Transverse colon (tissue), 4 donors: ENCODE measurements around the gene GMDS. TPM values are rescaled to one million over a fixed set of nuclear protein-coding genes. Genes with fewer than 3 reads are reported as not detected.

Experiments
- DNase-seq: peaks from one replicate; pipeline ENCODE4 v3.0.0-alpha.2; 2019
- H3K27ac ChIP-seq, 4 donors: fragments of 200-600 bp; sonication (generic); 2 replicates each; pipeline ENCODE4 v1.5.1; 2016 to 2018; ENCODE audit warnings: inconsistent platforms in 4 of 4
- H3K27me3 ChIP-seq: fragments of 200-600 bp; sonication (generic); 2 replicates; pipeline ENCODE4 v1.5.1; 2017; ENCODE audit warnings: inconsistent platforms
- H3K36me3 ChIP-seq, 4 donors: fragments of 200-600 bp; sonication (generic); 2 replicates each; pipeline ENCODE4 v1.5.1; 2017 to 2019; ENCODE audit warnings: inconsistent platforms in 4 of 4
- H3K4me1 ChIP-seq, 4 donors: fragments of 200-600 bp; sonication (generic); 2 replicates each; pipeline ENCODE4 v1.5.1; 2017 to 2020; ENCODE audit warnings: inconsistent platforms in 4 of 4
- H3K4me3 ChIP-seq, 4 donors: fragments of 200-600 bp; sonication (generic); 1 replicate in 1 of 4; 2 replicates in 3 of 4; pipeline versions ENCODE4 v1.5.1 to v1.6.1; 2017 to 2019; ENCODE audit warnings: inconsistent platforms in 4 of 4
- H3K9me3 ChIP-seq, 2 donors: fragments of 200-600 bp; sonication (generic); 2 replicates each; pipeline ENCODE4 v1.5.1; 2017 to 2019; ENCODE audit warnings: inconsistent platforms in 2 of 2
- CTCF ChIP-seq, 5 experiments: fragments of 200-600 bp in 3 of 5; fragments of 450-650 bp in 2 of 5; sonication (generic) in 3 of 5; IDR thresholded peaks; 1 replicate in 2 of 5; 2 replicates in 3 of 5; pipeline ENCODE4 v1.5.1; 2016 to 2017; ENCODE audit warnings: antibody characterized with exemption in 5 of 5, inconsistent platforms in 3 of 5, mild to moderate bottlenecking in 2 of 5, moderate library complexity in 1 of 5
- EP300 ChIP-seq: sonication (generic); formaldehyde crosslinking; IDR thresholded peaks from one replicate; pipeline ENCODE4 v1.6.1; 2017; ENCODE audit warnings: antibody characterized with exemption, low read depth
- POLR2A ChIP-seq: fragments of 450-650 bp; IDR thresholded peaks from one replicate; pipeline ENCODE4 v1.6.1; 2016; ENCODE audit warnings: antibody characterized with exemption, mild to moderate bottlenecking, moderate library complexity
- POLR2AphosphoS5 ChIP-seq, 3 donors: sonication (generic); formaldehyde crosslinking; IDR thresholded peaks; one replicate each; pipeline ENCODE4 v1.6.1; 2016; ENCODE audit warnings: antibody characterized with exemption in 3 of 3
- WGBS, 2 donors: methylation state at CpG; one replicate each; pipeline ENCODE4 v1.1.5; 2018; ENCODE audit warnings: low coverage in 1 of 2; 5-methylcytosine and 5-hydroxymethylcytosine counted together
- in situ Hi-C, 4 donors: fragments of 200-750 bp; cut with MboI; loops; one replicate each; pipeline versions ENCODE4 v1.15.0 to v1.15.1; 2017; ENCODE audit warnings: low sequenced_read_pairs in 3 of 4, low pct_ligation_motif_present in 1 of 4, low pct_unique_long_range_greater_than_20kb in 1 of 4
- intact Hi-C: fragments of 100-400 bp; cut with DNase I; formaldehyde crosslinking; loops from one replicate; pipeline ENCODE4 v1.15.1; 2023; ENCODE audit warnings: low total_unique reads
- total RNA-seq, 4 donors: library from RNA; depleted of rRNA; stranded (reverse); fragments of >200 nt; gene quantifications; one replicate each; pipeline ENCODE4 v1.1.0, GENCODE V29; 2016

GMDS gene
- total RNA-seq, 4 donors from 2014 or later: 66.2 to 546 (median 102) TPM

DNA sequence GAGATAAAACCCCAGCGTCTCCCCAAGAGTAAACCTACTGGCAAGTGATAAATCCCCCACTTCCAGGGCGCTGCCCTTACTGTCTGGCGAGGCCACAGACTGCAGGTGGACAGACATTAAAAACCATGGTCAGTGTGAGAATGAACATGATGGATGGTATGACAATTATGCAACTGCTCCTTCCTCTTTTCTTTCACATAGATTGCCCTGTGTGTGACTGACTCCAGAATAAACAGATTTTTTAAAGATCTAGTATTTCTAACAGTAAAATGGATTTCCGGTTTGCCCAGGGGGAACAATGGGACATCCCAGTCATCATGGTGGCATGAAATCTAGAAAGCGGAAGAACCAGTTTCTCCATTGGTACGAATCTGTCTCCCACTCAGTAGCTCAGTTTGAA is 482.0 kb downstream of the GMDS start:
- intact Hi-C loops (no loop called here), in situ Hi-C loops (no loop called here)
- H3K27me3 ChIP-seq: no peaks in the 10 kb centered on the region
- no peaks in the 10 kb centered on the region for H3K36me3 ChIP-seq
- 87 to 90% methylated on average over 5 to 6 of the region's 6 CpGs for WGBS, 2 donors
- peaks cover 0 to 25% (median 6%) of the 10 kb centered on the region in 4 donors for H3K4me1 ChIP-seq
- TF ChIP-seq EP300 (no peak), POLR2A (no peak), POLR2AphosphoS5 (IDR thresholded peaks at IDR 0.05) (no peak), CTCF (IDR thresholded peaks at IDR 0.05) (no peak)
- no peaks in the 10 kb centered on the region for H3K9me3 ChIP-seq
- H3K4me3 ChIP-seq: no peak overlapping the region
- no peak for DNase-seq
- no peak overlapping the region for H3K27ac ChIP-seq

GRCh38 chr6:1762203-1762602 is 483.2 kb downstream of the GMDS start:
- peak overlapping the region in 3 of 4 donors; percentile 14 to 34 (median 28) for H3K27ac ChIP-seq
- 79 to 90% methylated on average over 2 to 9 of the region's 9 CpGs for WGBS, 2 donors

GRCh38 chr6:1761477-1761877 is 483.9 kb downstream of the GMDS start:
- Histone ChIP-seq H3K4me3 (no peak overlapping the region), H3K4me1 (peaks cover 0 to 17% (median 4%) of the 10 kb centered on the region in 4 donors), H3K27me3 (no peaks in the 10 kb centered on the region), H3K36me3 (no peaks in the 10 kb centered on the region), H3K27ac (peak overlapping the region in 3 of 4 donors; percentile 14 to 34 (median 28)), H3K9me3 (no peaks in the 10 kb centered on the region)
- in situ Hi-C loops: no loop called here
- TF ChIP-seq POLR2AphosphoS5 (IDR thresholded peaks at IDR 0.05): no peak
- no peak for TF ChIP-seq CTCF (IDR thresholded peaks at IDR 0.05)
- no peak for TF ChIP-seq EP300
- no peak for TF ChIP-seq POLR2A
- no peak for DNase-seq
- intact Hi-C loops: no loop called here
- WGBS, 2 donors: 46 to 49% methylated on average over 4 of the region's 4 CpGs

More at GRCh38 chr6:1762203-1762602, 483.2 kb downstream of the GMDS start:
- no peak for DNase-seq
- Histone ChIP-seq H3K36me3 (no peaks in the 10 kb centered on the region), H3K27me3 (no peaks in the 10 kb centered on the region), H3K4me1 (peaks cover 0 to 17% (median 4%) of the 10 kb centered on the region in 4 donors), H3K9me3 (no peaks in the 10 kb centered on the region), H3K4me3 (no peak overlapping the region)
- intact Hi-C loops (no loop called here), in situ Hi-C loops (no loop called here)
- TF ChIP-seq POLR2A: no peak
- TF ChIP-seq EP300: no peak
- no peak for TF ChIP-seq POLR2AphosphoS5 (IDR thresholded peaks at IDR 0.05)
- no peak for TF ChIP-seq CTCF (IDR thresholded peaks at IDR 0.05)

DNA sequence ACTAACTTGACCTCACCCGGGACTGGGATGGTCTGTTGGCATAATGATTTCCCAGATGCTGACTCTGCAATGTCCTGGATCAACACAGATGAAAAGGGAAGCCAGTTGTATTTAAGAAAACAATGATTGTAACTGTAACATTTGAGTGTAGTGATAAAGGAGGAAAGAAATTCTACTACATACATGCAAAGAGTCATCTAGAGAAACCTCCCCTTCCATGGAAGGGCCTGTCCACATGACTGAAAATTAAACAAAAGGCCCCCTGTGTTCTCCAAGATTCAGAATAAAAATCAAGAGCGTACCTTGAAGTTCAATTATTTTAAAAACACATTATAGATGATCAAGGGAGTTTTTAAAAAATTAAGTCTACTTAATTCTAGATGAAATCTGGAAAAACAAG is 484.5 kb downstream of the GMDS start:
- Histone ChIP-seq H3K9me3 (no peaks in the 10 kb centered on the region), H3K4me3 (no peak overlapping the region), H3K27ac (peak overlapping the region in 1 of 4 donors; percentile 34), H3K27me3 (no peaks in the 10 kb centered on the region), H3K36me3 (no peaks in the 10 kb centered on the region), H3K4me1 (peaks cover 0 to 17% (median 4%) of the 10 kb centered on the region in 4 donors)
- no peak for DNase-seq
- no peak for TF ChIP-seq CTCF (IDR thresholded peaks at IDR 0.05)
- no peak for TF ChIP-seq EP300
- no peak for TF ChIP-seq POLR2AphosphoS5 (IDR thresholded peaks at IDR 0.05)
- no peak for TF ChIP-seq POLR2A
- intact Hi-C loops: no loop called here
- WGBS, 2 donors: 73 to 77% methylated on average over 2 of the region's 2 CpGs
- in situ Hi-C loops: no loop called here
